HS-5 (cell line): Measurements from ENCODE around the gene SNRPA1.

Source experiments
- DNase-seq: peaks from one replicate; pipeline ENCODE4 v3.0.0-alpha.2; 2012; ENCODE audit warnings: low read depth

The SNRPA1 gene

DNA sequence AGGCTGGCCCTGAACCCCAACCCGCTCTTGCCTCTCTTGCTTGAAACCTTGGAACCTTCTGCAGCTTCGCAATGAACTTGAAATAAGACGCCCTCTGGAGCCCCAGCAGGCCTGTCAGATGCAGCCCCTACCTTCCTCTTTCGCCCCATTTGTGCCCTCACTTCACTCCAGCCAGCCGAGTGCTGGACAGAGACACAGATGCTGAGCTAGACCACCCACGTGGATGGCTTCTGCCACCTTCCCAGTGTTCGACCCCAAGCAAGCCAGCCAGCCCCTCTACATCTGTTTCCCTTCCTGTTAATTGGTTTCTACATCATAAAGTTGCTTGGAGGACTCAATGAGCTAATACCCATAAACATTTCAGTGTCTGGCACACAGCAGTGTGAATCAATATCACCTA, 23.8 kb upstream of the SNRPA1 start:
- no peak for DNase-seq

DNA sequence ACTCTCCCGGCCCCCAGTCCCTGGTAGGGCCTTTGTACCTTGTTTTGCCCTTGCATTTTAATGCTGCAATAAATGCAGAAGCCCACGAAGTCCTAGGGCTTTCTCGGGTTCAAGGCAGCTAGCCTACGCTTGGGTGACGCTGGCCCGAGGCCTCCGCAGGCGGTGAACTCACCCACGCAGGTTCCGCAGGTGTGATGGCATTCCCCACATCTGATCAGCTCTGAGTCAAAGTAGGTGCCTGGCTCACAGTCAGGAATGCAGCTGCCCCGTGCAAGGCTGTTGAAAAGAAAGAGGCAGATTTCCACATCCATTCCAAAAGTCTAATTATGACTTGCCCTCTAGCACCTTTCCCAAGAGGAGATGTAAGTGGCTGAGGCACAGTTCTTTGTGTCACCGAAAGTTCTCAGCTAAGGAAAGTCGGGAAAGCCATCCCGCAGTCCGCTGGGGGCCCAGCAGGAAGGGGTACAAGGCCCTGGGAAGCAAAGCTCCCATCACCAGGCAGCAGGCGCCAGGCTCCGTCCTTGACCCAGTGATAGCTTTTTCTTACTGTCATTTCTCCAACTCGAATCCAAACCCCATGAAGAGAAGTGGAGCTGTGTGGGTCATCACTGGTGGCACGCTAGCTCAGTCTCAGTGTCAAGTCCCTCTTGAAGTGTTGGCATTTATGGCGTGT, 23.2 kb upstream of the SNRPA1 start:
- no peak for DNase-seq

DNA sequence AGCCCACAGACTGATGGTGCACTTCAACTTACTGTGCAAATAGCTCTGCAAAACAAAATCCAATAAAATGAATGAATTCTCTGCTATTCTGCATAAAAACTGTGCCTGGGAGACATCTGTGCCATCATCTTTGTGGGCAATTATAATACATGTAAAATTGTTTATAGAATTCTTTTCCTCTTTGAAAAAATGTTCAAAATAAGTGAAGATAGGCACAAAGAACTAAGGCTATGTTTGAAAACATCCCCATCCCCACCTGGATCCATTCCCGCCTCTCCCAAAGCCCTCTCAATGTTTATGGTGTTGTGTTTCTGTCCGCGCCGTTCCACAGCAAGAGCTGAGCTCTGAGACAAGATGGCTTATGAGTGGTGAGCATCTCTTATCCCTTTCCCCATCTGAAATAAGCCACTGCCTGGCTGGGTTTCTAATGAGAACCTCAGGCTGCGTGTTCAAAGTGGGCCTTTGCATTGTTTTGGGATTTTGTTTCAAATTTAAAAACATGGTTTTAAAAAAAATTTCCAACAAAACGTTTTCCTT, 22.4 kb upstream of the SNRPA1 start:
- DNase-seq, result no peak

DNA sequence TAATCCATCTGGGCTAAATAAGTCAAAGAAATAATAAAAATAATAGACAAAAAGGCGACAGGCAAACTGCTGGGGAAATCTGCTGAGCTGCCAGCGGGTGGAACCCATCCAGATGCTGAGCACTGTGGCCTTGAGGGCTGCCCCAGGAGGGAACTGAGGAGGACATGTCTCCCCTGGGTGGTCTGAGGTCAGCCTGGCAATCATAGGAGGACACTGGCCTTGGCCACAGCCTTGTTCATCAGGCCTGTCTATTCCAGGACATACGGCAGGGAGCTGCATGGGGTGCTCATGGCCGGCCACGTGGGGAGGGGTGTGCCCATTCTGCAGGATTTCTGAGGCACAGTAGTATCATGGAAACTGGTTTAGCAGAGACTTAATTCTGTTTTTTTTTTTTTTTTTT, 21.5 kb upstream of the SNRPA1 start:
- no peak for DNase-seq

GRCh38 chr15:101315736-101316135, 20.7 kb upstream of the SNRPA1 start:
- DNase-seq, result no peak

DNA sequence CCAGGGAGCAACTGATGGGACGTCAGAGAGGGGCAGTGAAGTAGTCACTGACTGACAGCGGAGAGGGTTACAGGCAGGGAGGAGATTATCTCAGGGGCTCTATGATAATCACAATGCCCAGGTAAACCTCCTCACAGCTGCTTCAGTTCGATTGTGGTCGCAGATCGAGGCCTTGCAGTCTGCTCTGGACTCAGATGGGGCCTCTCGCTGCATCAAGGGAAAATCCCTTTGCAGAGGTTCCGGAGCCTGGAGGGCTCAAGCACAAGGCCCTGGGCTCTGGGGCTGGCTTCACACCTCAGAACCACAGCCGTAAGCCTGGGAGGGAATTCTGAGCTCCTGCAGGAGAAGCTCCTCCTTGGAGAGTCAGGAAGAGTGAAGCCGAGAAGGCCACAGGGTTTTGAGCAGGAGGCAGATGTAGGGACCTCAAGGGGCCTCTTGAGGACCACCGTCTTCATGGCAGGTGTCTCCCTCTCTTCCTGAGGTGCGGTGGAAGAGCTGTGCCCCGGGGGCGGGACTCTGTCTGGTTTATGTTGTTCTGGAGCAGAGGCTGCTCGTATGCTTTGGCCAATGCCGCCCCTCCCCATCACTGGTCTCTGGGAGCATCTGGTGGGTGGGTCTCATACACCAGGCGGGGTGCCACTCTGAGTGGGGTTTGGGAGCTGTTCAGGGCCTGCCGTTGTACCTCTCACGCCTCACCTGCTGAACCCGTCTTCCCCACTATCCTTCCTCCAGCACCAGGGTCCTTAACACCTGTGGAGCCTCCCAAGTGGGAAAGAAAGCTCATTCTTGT, 19.5 kb upstream of the SNRPA1 start:
- no peak for DNase-seq

GRCh38 chr15:101313041-101313761, 18.2 kb upstream of the SNRPA1 start:
- no peak for DNase-seq

GRCh38 chr15:101310508-101310907, 15.5 kb upstream of the SNRPA1 start:
- DNase-seq, result no peak

DNA sequence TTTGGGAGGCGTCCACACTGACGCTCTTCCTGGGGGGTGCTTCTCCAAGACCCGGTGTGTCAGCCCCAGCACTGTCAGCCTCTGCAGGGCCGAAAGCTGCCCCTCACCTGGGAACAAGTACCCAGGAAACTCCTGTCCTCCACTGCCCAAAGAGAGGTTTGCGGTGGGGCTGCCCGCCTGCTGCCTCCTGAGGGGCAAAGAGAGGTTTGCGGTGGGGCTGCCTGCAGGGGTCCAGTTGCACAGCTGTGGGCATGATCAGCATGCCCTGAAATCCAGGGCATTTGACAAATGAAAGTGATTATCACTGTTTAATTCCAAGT, 15.1 kb upstream of the SNRPA1 start:
- DNase-seq, result no peak

- no peak for DNase-seq
These were observed 14.6 kb upstream of the SNRPA1 start for GRCh38 chr15:101309436-101310160.

- DNase-seq, result no peak
These were observed 13.8 kb upstream of the SNRPA1 start for GRCh38 chr15:101308604-101309435.

GRCh38 chr15:101307897-101308603, 13.0 kb upstream of the SNRPA1 start:
- no peak for DNase-seq

DNA sequence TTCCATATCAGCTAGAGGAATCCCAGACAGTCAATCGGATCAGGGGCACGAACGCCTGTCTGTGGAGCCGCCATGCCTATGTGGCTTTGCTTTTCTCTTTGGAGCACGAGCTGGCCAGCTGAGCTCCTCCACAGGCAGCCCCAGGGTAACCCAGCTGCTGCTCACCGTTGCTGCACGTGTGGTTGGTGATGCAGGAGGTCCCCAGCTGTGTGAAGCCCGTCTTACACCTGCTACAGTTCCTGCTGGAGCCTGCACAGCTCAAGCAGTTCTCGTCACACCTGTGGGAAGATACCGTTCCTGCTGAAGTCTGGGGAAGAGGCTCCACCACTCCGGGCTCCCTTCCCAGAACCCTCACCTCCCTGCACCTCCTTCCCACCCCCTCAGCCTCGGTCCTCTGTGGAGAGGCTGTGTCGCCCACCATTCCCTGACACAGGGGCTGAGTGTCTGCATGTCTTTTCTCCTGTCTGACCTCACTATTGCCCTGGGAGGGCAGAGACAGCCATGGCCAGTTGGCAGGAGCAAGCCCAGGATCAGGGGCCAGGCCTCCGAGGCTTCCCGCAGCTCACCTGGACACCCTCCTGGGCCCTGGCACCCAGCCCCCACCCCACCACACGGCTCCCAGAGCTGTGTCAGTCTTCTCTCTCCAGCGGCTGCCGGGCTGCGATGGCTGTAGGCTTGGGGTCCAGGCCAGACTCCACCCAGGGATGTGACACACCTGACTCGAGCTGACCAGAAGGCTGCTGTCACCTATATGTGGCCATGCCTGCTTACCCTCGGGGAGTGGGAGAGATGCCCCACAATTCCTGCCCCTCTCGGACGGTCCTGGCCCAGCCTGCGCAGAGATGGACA, 12.2 kb upstream of the SNRPA1 start:
- no peak for DNase-seq

GRCh38 chr15:101306341-101307047, 11.4 kb upstream of the SNRPA1 start:
- no peak for DNase-seq

DNA sequence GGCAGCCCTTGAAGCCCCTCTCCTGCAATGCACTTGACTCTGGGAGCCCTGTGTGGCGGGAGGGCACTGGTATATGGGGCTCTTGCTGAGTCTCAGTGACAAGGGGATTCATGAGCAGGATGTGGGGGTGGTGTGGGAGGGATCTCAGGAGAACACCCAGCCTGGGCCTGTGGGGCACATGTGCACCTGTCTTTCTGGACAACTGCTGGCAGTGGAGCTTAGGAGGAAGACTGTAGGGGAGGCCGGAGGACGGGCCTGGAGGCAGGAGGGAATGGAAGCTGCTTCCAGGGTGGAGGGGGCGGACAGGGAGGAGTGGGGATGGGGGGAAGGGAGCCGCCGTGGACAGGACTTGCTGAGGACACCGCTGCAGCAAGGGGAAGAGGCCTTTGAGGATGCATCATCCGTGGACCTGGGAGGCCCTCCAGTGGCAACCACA, 10.8 kb upstream of the SNRPA1 start:
- DNase-seq, result no peak

- DNase-seq, result no peak
These were observed 8.4 kb upstream of the SNRPA1 start for GRCh38 chr15:101303408-101303807.

DNA sequence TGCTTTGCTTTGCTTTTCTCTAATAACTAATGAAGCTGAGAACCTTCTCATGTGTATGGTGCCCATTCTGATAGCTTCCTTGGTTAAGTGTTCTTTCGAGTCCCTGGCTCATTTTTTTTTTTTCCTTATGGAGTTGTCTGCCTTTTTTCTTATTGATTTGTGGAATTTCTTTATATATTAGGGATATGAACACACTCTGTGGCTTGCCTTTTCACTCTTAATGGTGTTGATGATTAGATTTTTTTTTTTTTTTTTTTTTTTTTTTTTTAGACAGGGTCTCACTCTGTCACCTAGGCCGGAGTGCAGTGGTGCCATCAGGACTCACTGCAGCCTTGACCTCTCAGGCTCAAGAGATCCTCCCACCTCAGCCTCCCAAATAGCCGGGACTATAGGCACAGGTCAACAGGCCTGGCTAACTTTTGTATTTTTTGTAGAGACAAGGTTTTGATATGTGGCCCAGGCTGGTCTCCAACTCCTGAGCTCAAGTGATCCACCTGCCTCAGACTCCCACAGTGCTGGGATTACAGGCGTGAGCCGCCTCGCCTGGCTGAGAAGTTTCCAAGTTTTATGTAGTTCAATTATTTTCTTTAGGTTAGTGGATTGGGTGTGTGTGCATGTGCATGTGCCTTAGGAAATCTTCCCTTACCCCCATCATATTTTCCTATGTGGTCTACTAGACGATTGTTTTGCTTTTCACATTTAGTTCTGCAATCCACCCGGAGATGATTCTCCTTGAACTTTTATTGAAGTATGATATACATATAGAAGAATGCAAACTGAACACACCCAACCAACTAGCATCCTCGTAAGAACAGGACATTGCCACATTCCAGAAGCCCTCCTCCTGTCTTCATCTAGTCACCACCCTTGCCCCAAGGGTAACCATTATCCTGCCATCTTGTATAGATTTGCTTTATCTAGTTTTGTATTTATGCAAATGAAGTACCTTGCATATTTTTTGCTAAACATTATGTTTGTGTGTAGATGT, 1.7 kb upstream of the SNRPA1 start:
- peak; percentile 74 for DNase-seq
